ENCODE results near the gene ACTL6A. TPM values are rescaled to one million over a fixed set of nuclear protein-coding genes. Genes with fewer than 3 reads are reported as not detected.

ACTL6A gene
- total RNA-seq = 110 and 117 TPM in 2 replicates

GRCh38 chr3:179562591-179563270, at the start of gene ACTL6A:
Gene ACTL6A, plus strand, starts transcription at chr3:179562926. Its CDS starts 167 bp downstream, at chr3:179563093.

GRCh38 chr3:179604321-179605078, 41.8 kb downstream of the ACTL6A start, which contains the start of the genes MRPL47 and NDUFB5:
Gene MRPL47, minus strand, starts transcription at chr3:179604638. Its CDS starts 14 bp downstream, at chr3:179604624.
Gene NDUFB5, plus strand, starts transcription at chr3:179604794. Its CDS starts 22 bp downstream, at chr3:179604816.

Other genes starting within 250 kb of the ACTL6A start
- 30.2 and 37.6 TPM in 2 replicates for gene ZNF639, start 239.9 kb upstream of the ACTL6A start, total RNA-seq
- 29.6 and 30.4 TPM in 2 replicates for gene MFN1, start 215.2 kb upstream of the ACTL6A start, total RNA-seq
- gene GNB4, start 111.5 kb upstream of the ACTL6A start, total RNA-seq = 35.8 and 36.5 TPM in 2 replicates
- gene MRPL47, start 41.7 kb downstream of the ACTL6A start, total RNA-seq = 38.8 and 47.5 TPM in 2 replicates
- gene NDUFB5, start 41.9 kb downstream of the ACTL6A start, total RNA-seq = 114 and 123 TPM in 2 replicates
- gene USP13, start 90.1 kb downstream of the ACTL6A start, total RNA-seq = 11.8 and 15.2 TPM in 2 replicates